GM04503 (cell line): Measurements from ENCODE around the gene ACER1.
"Not testable (repeated sequence)": the region's sequence is repeated elsewhere in the genome, so short reads cannot be mapped to it uniquely, and the experiment has no call there.

ENCODE experiments used
- DNase-seq: peaks from one replicate; pipeline ENCODE4 v3.0.0-alpha.2; 2012; ENCODE audit warnings: low read depth

Gene ACER1

GRCh38 chr19:6287269-6287885, 46.0 kb downstream of the ACER1 start:
- DNase-seq, result no peak

- no peak for DNase-seq
These were observed 46.7 kb downstream of the ACER1 start for GRCh38 chr19:6286676-6287075.

- DNase-seq, result not testable (repeated sequence)
These were observed 51.0 kb downstream of the ACER1 start for GRCh38 chr19:6282393-6282792.

- peak; percentile 80 for DNase-seq
These were observed 53.4 kb downstream of the ACER1 start, which contains the start of gene MLLT1 for GRCh38 chr19:6279931-6280591. TSS of gene MLLT1 (minus strand) at chr19:6279975. CDS start at chr19:6279784, 191 bp downstream.

- DNase-seq, result no peak
These were observed 53.8 kb downstream of the ACER1 start for GRCh38 chr19:6279620-6279930.

- DNase-seq, result no peak
These were observed 54.4 kb downstream of the ACER1 start for GRCh38 chr19:6278740-6279619.

- DNase-seq, result no peak
These were observed 55.4 kb downstream of the ACER1 start for GRCh38 chr19:6278051-6278450.

- peak; percentile 68 for DNase-seq
These were observed 57.0 kb downstream of the ACER1 start for GRCh38 chr19:6276447-6276846.

GRCh38 chr19:6275170-6275744, 58.2 kb downstream of the ACER1 start:
- DNase-seq, result no peak

GRCh38 chr19:6274756-6275155, 58.7 kb downstream of the ACER1 start:
- no peak for DNase-seq

GRCh38 chr19:6273701-6274601, 59.5 kb downstream of the ACER1 start:
- DNase-seq, result peak; percentile 86

GRCh38 chr19:6272913-6273600, 60.4 kb downstream of the ACER1 start:
- no peak for DNase-seq

GRCh38 chr19:6272411-6272791, 61.0 kb downstream of the ACER1 start:
- DNase-seq, result no peak

GRCh38 chr19:6271721-6272410, 61.5 kb downstream of the ACER1 start:
- DNase-seq, result no peak

- no peak for DNase-seq
These were observed 62.2 kb downstream of the ACER1 start for GRCh38 chr19:6271251-6271650.

GRCh38 chr19:6270822-6271221, 62.6 kb downstream of the ACER1 start:
- DNase-seq, result no peak

GRCh38 chr19:6270076-6270745, 63.2 kb downstream of the ACER1 start:
- DNase-seq, result no peak

- no peak for DNase-seq
These were observed 64.1 kb downstream of the ACER1 start for GRCh38 chr19:6269101-6269886.

- DNase-seq, result no peak
These were observed 65.0 kb downstream of the ACER1 start for GRCh38 chr19:6268382-6268771.
